Activated CD4-positive, alpha-beta T cell treated with anti-CD3 and anti-CD28 coated beads for 4 hours (primary cell): Measurements from ENCODE around the gene OR2C3.
"Not testable (repeated sequence)": the region's sequence is repeated elsewhere in the genome, so short reads cannot be mapped to it uniquely, and the experiment has no call there.

Experiments used
- DNase-seq, 2 donors: peaks; one replicate each; pipeline ENCODE4 v3.0.0-alpha.2; 2020

OR2C3 gene

DNA sequence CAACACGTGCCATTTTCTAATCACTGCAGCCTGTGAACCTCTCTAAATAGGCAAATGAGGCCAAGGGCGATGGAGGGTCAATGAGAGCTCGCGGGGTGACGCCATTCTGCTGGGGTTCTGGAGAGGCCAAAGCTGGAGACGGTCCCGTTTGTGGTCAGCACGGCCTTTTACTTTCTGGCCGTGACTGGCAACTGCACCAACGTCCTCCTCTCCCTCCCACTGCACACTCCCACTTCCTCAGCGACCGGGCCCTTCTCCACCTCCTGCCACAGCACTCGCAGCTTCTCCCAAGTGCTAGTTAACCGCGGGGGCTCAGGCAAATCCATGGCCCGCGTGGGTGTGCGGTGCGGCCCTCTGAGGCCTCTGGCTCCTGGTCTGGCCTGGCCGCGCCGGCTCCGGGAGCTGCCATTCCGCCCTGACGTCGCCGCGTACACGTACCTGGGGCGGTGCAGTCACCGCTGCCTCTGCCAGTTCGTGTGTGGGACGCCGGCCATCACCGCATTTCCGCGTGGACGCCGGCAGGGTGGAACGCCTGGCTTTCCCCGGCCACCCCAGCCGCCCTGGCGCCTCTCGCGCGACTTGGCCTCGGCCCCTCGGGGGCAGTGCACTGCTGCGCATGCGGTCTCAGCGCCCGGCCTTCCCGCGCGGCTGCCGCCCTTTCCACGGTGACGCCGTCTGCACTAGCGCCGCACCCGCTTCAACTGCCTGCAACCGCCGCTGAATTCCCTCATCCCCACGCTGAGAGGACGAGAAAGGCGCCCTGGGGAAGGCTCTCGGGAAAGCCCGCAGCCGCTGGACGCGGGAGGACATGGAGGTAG is 18.2 kb downstream of the OR2C3 start:
- no peak for DNase-seq

DNA sequence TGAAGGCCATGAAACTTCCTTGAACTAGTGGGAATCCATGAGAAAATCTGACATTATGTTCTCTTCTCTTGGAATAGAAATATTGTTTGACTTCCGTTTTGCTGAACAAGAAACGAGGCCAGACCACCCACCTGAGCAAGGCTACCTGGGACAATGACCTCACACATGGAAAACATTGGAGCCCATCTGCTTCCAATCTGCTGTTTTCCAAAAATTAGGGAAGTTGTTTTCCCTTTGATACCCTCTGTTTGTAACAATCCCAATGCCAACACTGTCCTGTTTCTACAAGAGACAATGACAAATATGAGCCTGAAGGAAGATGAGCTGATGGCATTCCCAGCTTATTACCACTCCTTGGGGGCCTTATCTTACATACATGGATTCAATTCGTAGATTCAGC is 29.4 kb downstream of the OR2C3 start:
- no peak for DNase-seq

GRCh38 chr1:247500865-247501264 is 35.4 kb downstream of the OR2C3 start:
- no peak for DNase-seq

- DNase-seq: no peak
These were observed 39.5 kb downstream of the OR2C3 start for GRCh38 chr1:247496581-247497285.

DNA sequence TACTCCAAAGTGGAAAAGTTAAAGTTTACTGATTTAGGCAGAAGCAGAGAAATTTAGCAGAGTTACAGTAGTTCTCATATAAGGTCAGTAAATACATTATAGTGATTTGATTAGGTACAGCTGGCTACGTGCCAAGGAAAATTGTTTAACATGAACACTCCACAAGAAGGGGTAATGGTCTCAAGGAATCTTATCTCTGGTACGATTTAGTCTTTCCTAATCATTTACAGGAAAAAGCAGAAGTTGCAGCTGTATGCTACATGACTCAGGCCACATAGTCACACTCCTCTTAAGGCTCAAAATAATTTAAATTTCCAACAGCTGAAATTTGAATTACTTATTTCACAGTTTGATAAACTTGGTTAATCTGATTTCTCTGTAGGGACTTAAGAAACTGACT is 41.5 kb downstream of the OR2C3 start:
- no peak for DNase-seq

DNA sequence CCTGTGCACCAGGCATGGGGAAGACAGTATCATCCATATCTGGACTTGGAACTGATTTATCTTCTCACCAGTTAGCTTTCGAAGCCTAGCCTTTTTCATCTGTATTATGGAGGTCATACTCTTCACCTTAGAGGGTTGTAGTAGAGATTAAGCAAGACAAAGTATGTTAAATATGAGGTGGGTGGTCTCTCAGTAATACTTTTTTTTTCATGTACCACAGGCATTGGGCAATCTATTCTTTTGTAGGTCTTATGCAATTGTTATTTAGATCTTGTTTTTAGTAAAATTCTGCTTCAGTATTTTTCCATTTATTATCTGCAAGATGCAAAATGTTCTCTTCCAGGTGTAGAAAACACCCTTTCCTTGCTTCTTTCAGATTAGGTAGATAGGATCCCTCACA is 43.1 kb downstream of the OR2C3 start:
- no peak for DNase-seq

DNA sequence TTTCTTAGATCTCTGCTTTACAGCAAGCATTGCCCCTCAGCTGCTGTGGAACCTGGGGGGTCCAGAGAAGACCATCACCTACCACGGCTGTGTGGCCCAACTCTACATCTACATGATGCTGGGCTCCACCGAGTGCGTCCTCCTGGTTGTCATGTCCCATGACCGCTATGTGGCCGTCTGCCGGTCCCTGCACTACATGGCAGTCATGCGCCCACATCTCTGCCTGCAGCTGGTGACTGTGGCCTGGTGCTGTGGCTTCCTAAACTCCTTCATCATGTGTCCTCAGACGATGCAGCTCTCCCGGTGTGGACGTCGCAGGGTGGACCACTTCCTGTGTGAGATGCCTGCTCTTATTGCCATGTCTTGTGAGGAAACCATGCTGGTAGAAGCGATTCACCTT is 44.9 kb downstream of the OR2C3 start:
- DNase-seq: no peak

GRCh38 chr1:247487057-247487456 is 49.2 kb downstream of the OR2C3 start:
- DNase-seq: peak; percentile 9 to 44

GRCh38 chr1:247482747-247483146 is 53.5 kb downstream of the OR2C3 start:
- no peak for DNase-seq

GRCh38 chr1:247476328-247477058 is 59.7 kb downstream of the OR2C3 start:
- DNase-seq: not testable (repeated sequence)

GRCh38 chr1:247475793-247476192 is 60.4 kb downstream of the OR2C3 start:
- no peak for DNase-seq
